Measurements from ENCODE around the gene TRMT44. TPM values are rescaled to one million over a fixed set of nuclear protein-coding genes. Genes with fewer than 3 reads are reported as not detected.

TRMT44 gene
- total RNA-seq, 1 experiment from 2014 or later: 25.8 TPM

GRCh38 chr4:8514391-8514790, 73.8 kb downstream of the TRMT44 start:
- ATAC-seq (no peak), DNase-seq (ENCODE audit: low read depth, low spot score) (no peak)
- Histone ChIP-seq H4K20me1 (ENCODE audit: insufficient read depth) (no peaks in the 10 kb centered on the region), H3K79me2 (ENCODE audit: insufficient read depth, low read length) (no peaks in the 10 kb centered on the region), H3K9ac (ENCODE audit: low read length) (no peak overlapping the region), H3K27me3 (ENCODE audit: insufficient read depth, low read length) (no peaks in the 10 kb centered on the region), H2AFZ (ENCODE audit: low read depth, low read length, poor library complexity, severe bottlenecking) (no peak overlapping the region), H3K27ac (ENCODE audit: low read depth, low read length) (no peak overlapping the region), H3K4me3 (replicated peaks in 1 of 2; ENCODE audit: low read depth in 1 of 2, low read length in 2 of 2) (no peak overlapping the region), H3K36me3 (ENCODE audit: control insufficient read depth in 1 of 2, insufficient read depth in 2 of 2, low read length in 2 of 2) (no peaks in the 10 kb centered on the region), H3K4me1 (ENCODE audit: control insufficient read depth in 1 of 2, insufficient read depth in 2 of 2, low read length in 2 of 2) (no peaks in the 10 kb centered on the region), H3K9me3 (ENCODE audit: control insufficient read depth in 1 of 2, insufficient read depth in 1 of 2, low read depth in 1 of 2, low read length in 2 of 2) (no peaks in the 10 kb centered on the region), H3K9me2 (ENCODE audit: insufficient read depth) (no peaks in the 10 kb centered on the region), H3K4me2 (ENCODE audit: low read length) (no peak overlapping the region)
- ChIA-PET RAD21 (ENCODE audit: low non-redundant PET in 1 of 2, low total read pairs in 2 of 2, uncharacterized antibody in 2 of 2, unreplicated experiment in 2 of 2) (no interaction called here), CTCF (no interaction called here), POLR2A (no interaction called here)
- intact Hi-C loops (cut with micrococcal nuclease): no loop called here
- no TSS peak for BruUV-seq (replicated peaks)
- TF ChIP-seq ELF1 (IDR thresholded peaks at IDR 0.05; ENCODE audit: borderline replicate concordance, low read depth) (no peak), SRF (IDR thresholded peaks at IDR 0.05; ENCODE audit: low read depth) (no peak), SIN3A (IDR thresholded peaks at IDR 0.05; ENCODE audit: low read depth) (no peak), POLR2AphosphoS5 (IDR thresholded peaks at IDR 0.05; ENCODE audit: low read depth, low read length) (no peak)

- TF ChIP-seq ZBTB33 (IDR thresholded peaks at IDR 0.05; ENCODE audit: extremely low read depth, insufficient replicate concordance, low read length) (no peak), ELF1 (IDR thresholded peaks at IDR 0.05; ENCODE audit: borderline replicate concordance, low read depth) (no peak), JUND (IDR thresholded peaks at IDR 0.05) (no peak), MAX (IDR thresholded peaks at IDR 0.05) (no peak), TCF7L2 (IDR thresholded peaks at IDR 0.05; ENCODE audit: borderline replicate concordance, extremely low read depth, insufficient read depth, insufficient read length) (no peak), POLR2A (IDR thresholded peaks at IDR 0.05; ENCODE audit: borderline replicate concordance, extremely low read depth, insufficient read depth, insufficient read length) (no peak), EGR1 (IDR thresholded peaks at IDR 0.05; ENCODE audit: low read depth) (no peak), ZFX (IDR thresholded peaks at IDR 0.05) (no peak), FOSL1 (IDR thresholded peaks at IDR 0.05; ENCODE audit: low read depth) (no peak), SP1 (IDR thresholded peaks at IDR 0.05; ENCODE audit: low read depth) (no peak), YY1 (IDR thresholded peaks at IDR 0.05; ENCODE audit: extremely low read depth, insufficient replicate concordance, low read depth, low read length) (no peak), EZH2 (IDR thresholded peaks at IDR 0.05) (no peak), POLR2AphosphoS5 (IDR thresholded peaks at IDR 0.05; ENCODE audit: low read depth, low read length) (no peak), ATF3 (IDR thresholded peaks at IDR 0.05) (no peak), CBX3 (IDR thresholded peaks at IDR 0.05; ENCODE audit: low read depth) (no peak)
- no peaks in the 10 kb centered on the region for H3K36me3 ChIP-seq (ENCODE audit: control insufficient read depth in 1 of 2, insufficient read depth in 2 of 2, low read length in 2 of 2)
- no peaks in the 10 kb centered on the region for H4K20me1 ChIP-seq (ENCODE audit: insufficient read depth)
- H3K4me2 ChIP-seq (ENCODE audit: low read length): no peak overlapping the region
- no peak overlapping the region for H3K4me3 ChIP-seq (replicated peaks in 1 of 2; ENCODE audit: low read depth in 1 of 2, low read length in 2 of 2)
- H3K9me3 ChIP-seq (ENCODE audit: control insufficient read depth in 1 of 2, insufficient read depth in 1 of 2, low read depth in 1 of 2, low read length in 2 of 2): peaks cover 0 to 3% of the 10 kb centered on the region in 2 experiments; a peak in 1 of 4 replicates
- ATAC-seq (no peak), DNase-seq (ENCODE audit: low read depth, low spot score) (no peak)
- no TSS peak for BruUV-seq (replicated peaks)
- H3K9me2 ChIP-seq (ENCODE audit: insufficient read depth): no peaks in the 10 kb centered on the region
- H3K9ac ChIP-seq (ENCODE audit: low read length): no peak overlapping the region
- ChIA-PET RAD21 (ENCODE audit: low non-redundant PET in 1 of 2, low total read pairs in 2 of 2, uncharacterized antibody in 2 of 2, unreplicated experiment in 2 of 2) (no interaction called here), CTCF (no interaction called here), POLR2A (interaction anchor here (0.8 kb wide), 1 partner anchor 24 kb away, joined by 3 read pairs; no protein-coding TSS in a partner anchor)
- H3K27ac ChIP-seq (ENCODE audit: low read depth, low read length): no peak overlapping the region
- H2AFZ ChIP-seq (ENCODE audit: low read depth, low read length, poor library complexity, severe bottlenecking): no peak overlapping the region
- intact Hi-C loops (cut with micrococcal nuclease): no loop called here
- no peaks in the 10 kb centered on the region for H3K27me3 ChIP-seq (ENCODE audit: insufficient read depth, low read length)
- H3K4me1 ChIP-seq (ENCODE audit: control insufficient read depth in 1 of 2, insufficient read depth in 2 of 2, low read length in 2 of 2): no peaks in the 10 kb centered on the region
- H3K79me2 ChIP-seq (ENCODE audit: insufficient read depth, low read length): no peaks in the 10 kb centered on the region
Observed at GRCh38 chr4:8515316-8516060, 74.9 kb downstream of the TRMT44 start.
